Activated CD4-positive, CD25-positive, alpha-beta regulatory T cell (primary cell): ENCODE data around the gene OR2D3.
"Not testable (repeated sequence)": the region's sequence is repeated elsewhere in the genome, so short reads cannot be mapped to it uniquely, and the experiment has no call there.

ENCODE experiments used
- DNase-seq, 4 experiments: peaks; one replicate each; lab custom pipeline; 2025; lab: John Stamatoyannopoulos, UW

OR2D3 gene

GRCh38 chr11:6920702-6921101 lies at the start of gene OR2D3:
Gene OR2D3 (plus strand): TSS chr11:6921002. CDS start chr11:6921002, 0 bp downstream.
- DNase-seq: no peak

- DNase-seq: no peak
Measured at GRCh38 chr11:6871278-6871677, 49.5 kb upstream of the OR2D3 start.

- DNase-seq: no peak
Measured at GRCh38 chr11:6875761-6876160, 45.0 kb upstream of the OR2D3 start.

- DNase-seq: no peak
Measured at GRCh38 chr11:6876325-6876724, 44.5 kb upstream of the OR2D3 start, which contains the start of gene OR10A4. Gene OR10A4 (plus strand): TSS chr11:6876625. CDS start chr11:6876648, 23 bp downstream.

- DNase-seq: no peak
Measured at GRCh38 chr11:6876914-6877313, 43.9 kb upstream of the OR2D3 start.

GRCh38 chr11:6882751-6883150 lies 38.1 kb upstream of the OR2D3 start:
- no peak for DNase-seq

- not testable (repeated sequence) for DNase-seq
Measured at GRCh38 chr11:6887711-6888110, 33.1 kb upstream of the OR2D3 start.

- no peak for DNase-seq
Measured at GRCh38 chr11:6888830-6889229, 32.0 kb upstream of the OR2D3 start.

GRCh38 chr11:6889835-6890234 lies 31.0 kb upstream of the OR2D3 start:
- no peak for DNase-seq

- DNase-seq: no peak
Measured at GRCh38 chr11:6892400-6892799, 28.4 kb upstream of the OR2D3 start, which contains the start of gene OR2D2. Gene OR2D2 (minus strand): TSS chr11:6892500. CDS start chr11:6892500, 0 bp downstream.

GRCh38 chr11:6894097-6894496 lies 26.7 kb upstream of the OR2D3 start:
- no peak for DNase-seq

- DNase-seq: no peak
Measured at GRCh38 chr11:6895010-6895409, 25.8 kb upstream of the OR2D3 start.

GRCh38 chr11:6898911-6899310 lies 21.9 kb upstream of the OR2D3 start:
- no peak for DNase-seq

GRCh38 chr11:6900327-6900999 lies 20.3 kb upstream of the OR2D3 start:
- DNase-seq: no peak

GRCh38 chr11:6904804-6905203 lies 16.0 kb upstream of the OR2D3 start:
- not testable (repeated sequence) for DNase-seq

GRCh38 chr11:6911378-6911777 lies 9.4 kb upstream of the OR2D3 start:
- DNase-seq: no peak

GRCh38 chr11:6911948-6912347 lies 8.9 kb upstream of the OR2D3 start:
- DNase-seq: no peak

GRCh38 chr11:6919698-6920097 lies 1.1 kb upstream of the OR2D3 start:
- no peak for DNase-seq

- DNase-seq: no peak
Measured at GRCh38 chr11:6925007-6925577, 4.3 kb downstream of the OR2D3 start.

- DNase-seq: no peak
Measured at GRCh38 chr11:6925636-6926207, 4.9 kb downstream of the OR2D3 start.

GRCh38 chr11:6926208-6927029 lies 5.6 kb downstream of the OR2D3 start, which contains the start of gene ZNF215:
Gene ZNF215 (plus strand): TSS chr11:6926426. CDS start chr11:6932273, 5,847 bp downstream.
- no peak for DNase-seq

GRCh38 chr11:6927030-6927617 lies 6.3 kb downstream of the OR2D3 start:
- DNase-seq: no peak
